ENCODE measurements around the gene ALDH1L1. TPM values are rescaled to one million over a fixed set of nuclear protein-coding genes. Genes with fewer than 3 reads are reported as not detected.

Gene ALDH1L1
- total and polyA plus RNA-seq, 2 of the 13 experiments (the other 11 are each of a cell fraction or from before 2014, with no cell fraction given): 11.2 to 28.7 TPM

DNA sequence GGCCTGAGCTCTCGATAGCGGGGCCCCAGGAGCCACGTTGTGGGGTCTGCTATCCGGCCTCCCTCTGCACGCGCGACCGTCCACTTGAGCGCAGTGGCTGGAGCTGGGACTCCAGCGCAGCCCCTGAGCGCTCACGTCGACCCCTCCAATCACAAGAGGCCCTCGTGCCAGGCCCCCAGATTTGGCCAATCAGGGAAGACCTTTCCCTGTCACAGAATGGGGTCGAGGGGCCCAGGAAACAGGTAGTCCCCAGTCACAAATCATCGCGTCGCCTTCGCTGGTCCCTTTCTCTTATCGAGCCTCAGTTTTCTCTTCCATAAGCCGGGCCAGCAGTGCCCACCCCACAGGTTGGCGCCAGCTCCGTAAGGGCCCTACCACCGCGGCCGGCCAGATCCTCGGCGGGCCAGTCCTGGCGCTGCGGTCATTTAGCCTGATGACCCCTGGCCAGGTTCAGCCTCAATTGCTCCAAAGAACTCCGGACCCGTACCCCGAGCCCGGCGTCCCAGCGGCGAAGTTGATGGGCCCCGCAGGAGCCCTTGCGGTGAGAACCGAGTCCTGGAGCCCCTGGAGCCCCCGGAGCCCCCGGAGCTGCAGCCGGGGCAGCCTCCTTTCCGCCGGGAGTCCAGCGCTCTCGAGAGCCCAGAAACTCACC, 435 bp downstream of the ALDH1L1 start (continued):
- TF ChIP-seq, protein P1, sequence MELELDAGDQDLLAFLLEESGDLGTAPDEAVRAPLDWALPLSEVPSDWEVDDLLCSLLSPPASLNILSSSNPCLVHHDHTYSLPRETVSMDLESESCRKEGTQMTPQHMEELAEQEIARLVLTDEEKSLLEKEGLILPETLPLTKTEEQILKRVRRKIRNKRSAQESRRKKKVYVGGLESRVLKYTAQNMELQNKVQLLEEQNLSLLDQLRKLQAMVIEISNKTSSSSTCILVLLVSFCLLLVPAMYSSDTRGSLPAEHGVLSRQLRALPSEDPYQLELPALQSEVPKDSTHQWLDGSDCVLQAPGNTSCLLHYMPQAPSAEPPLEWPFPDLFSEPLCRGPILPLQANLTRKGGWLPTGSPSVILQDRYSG (CRISPR knock-in tag; IDR thresholded peaks at IDR 0.05): peak; percentile 50; the same call in 1 of the 2 replicates
- TF ChIP-seq ZNF629 (CRISPR knock-in tag; conservative IDR thresholded peaks at IDR 0.05) (peak; percentile 89), ZNF333 (CRISPR knock-in tag; IDR thresholded peaks at IDR 0.05; ENCODE audit: borderline replicate concordance) (no peak), AGO2 (optimal IDR thresholded peaks at IDR 0.05; ENCODE audit: low read depth, low read length) (peak; percentile 78), ZNF879 (CRISPR knock-in tag; IDR thresholded peaks at IDR 0.05) (no peak), ZSCAN29 (CRISPR knock-in tag; conservative IDR thresholded peaks at IDR 0.05) (no peak), ZNF335 (CRISPR knock-in tag; IDR thresholded peaks at IDR 0.05) (0 out of 2 replicates have a peak, but pooled peaks have one; percentile 41), YY1 (IDR thresholded peaks at IDR 0.05; ENCODE audit: insufficient read depth, insufficient replicate concordance, low read depth, low read length) (peak; percentile 32), MXD3 (CRISPR knock-in tag; IDR thresholded peaks at IDR 0.05) (0 out of 2 replicates have a peak, but pooled peaks have one; percentile 19), ZNF546 (CRISPR knock-in tag; conservative IDR thresholded peaks at IDR 0.05) (peak; percentile 5; the same call in 1 of the 2 replicates), ZNF232 (CRISPR knock-in tag; IDR thresholded peaks at IDR 0.05; ENCODE audit: borderline replicate concordance) (no peak), PCBP1 (IDR thresholded peaks at IDR 0.05; ENCODE audit: borderline replicate concordance, low read depth, low read length) (0 out of 2 replicates have a peak, but pooled peaks have one; percentile 33), ZNF816 (CRISPR knock-in tag; IDR thresholded peaks at IDR 0.05; ENCODE audit: borderline replicate concordance) (0 out of 2 replicates have a peak, but pooled peaks have one; percentile 15), HNF4G (IDR thresholded peaks at IDR 0.05; ENCODE audit: borderline replicate concordance, low read depth, low read length) (no peak), HNF4G (CRISPR knock-in tag; IDR thresholded peaks at IDR 0.05; ENCODE audit: borderline replicate concordance, low read depth) (0 out of 2 replicates have a peak, but pooled peaks have one; percentile 1), FOXP4 (CRISPR knock-in tag; IDR thresholded peaks at IDR 0.05) (no peak; the same call in 1 of the 2 replicates), TCF7 (IDR thresholded peaks at IDR 0.05; ENCODE audit: low read depth) (no peak), KAT7 (CRISPR knock-in tag; IDR thresholded peaks at IDR 0.05; ENCODE audit: borderline replicate concordance) (no peak)
- TF ChIP-seq, protein P2, sequence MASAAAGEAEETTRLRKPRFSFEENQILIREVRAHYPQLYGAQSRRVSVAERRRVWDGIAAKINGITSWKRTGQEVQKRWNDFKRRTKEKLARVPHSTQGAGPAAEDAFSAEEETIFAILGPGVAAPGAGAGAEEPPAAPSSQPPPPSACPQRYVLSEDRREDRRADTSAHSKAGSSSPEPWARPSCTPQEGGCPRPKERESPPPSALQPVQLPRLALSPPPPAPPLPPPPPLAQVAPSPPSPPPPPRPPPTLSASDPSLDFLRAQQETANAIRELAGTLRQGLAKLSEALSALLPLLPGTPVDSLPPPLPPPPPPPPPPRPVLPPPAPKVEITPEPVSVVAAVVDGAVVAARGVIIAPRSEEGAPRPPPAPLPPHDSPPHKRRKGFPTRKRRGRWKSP (CRISPR knock-in tag; IDR thresholded peaks at IDR 0.05): 0 out of 2 replicates have a peak, but pooled peaks have one; percentile 2
- TF ChIP-seq, protein P3, sequence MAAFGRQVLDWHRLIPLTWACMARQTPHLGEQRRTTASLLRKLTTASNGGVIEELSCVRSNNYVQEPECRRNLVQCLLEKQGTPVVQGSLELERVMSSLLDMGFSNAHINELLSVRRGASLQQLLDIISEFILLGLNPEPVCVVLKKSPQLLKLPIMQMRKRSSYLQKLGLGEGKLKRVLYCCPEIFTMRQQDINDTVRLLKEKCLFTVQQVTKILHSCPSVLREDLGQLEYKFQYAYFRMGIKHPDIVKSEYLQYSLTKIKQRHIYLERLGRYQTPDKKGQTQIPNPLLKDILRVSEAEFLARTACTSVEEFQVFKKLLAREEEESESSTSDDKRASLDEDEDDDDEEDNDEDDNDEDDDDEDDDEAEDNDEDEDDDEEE (CRISPR knock-in tag; IDR thresholded peaks at IDR 0.05): no peak

Measured in HepG2 (cell line).